Bronchial epithelial cell (primary cell): ENCODE results near the gene EXOG. TPM values are rescaled to one million over a fixed set of nuclear protein-coding genes. Genes with fewer than 3 reads are reported as not detected.

Source experiments
- DNase-seq: peaks from one replicate; pipeline ENCODE4 v3.0.0-alpha.2; 2010; ENCODE audit warnings: low read depth
- FAIRE-seq: peaks from 2 replicates; lab custom pipeline; 2011; peaks lifted over from hg19 to GRCh38; lab: Jason Lieb, UNC
- H3K27me3 ChIP-seq: 2 replicates; pipeline ENCODE4 v1.5.1; 2011; ENCODE audit warnings: low read length; ENCODE audit not compliant: control insufficient read depth, insufficient read depth
- H3K36me3 ChIP-seq: 2 replicates; pipeline ENCODE4 v1.5.1; 2011; ENCODE audit warnings: low read length; ENCODE audit not compliant: control insufficient read depth, insufficient read depth
- H3K4me3 ChIP-seq: 2 replicates; pipeline ENCODE4 v1.5.1; 2011; ENCODE audit warnings: mild to moderate bottlenecking, low read depth, low read length, control low read depth
- CTCF ChIP-seq: IDR thresholded peaks from 2 replicates; pipeline ENCODE4 v1.5.1; 2011; ENCODE audit warnings: mild to moderate bottlenecking, moderate library complexity, low read length, control low read depth, inconsistent platforms; ENCODE audit not compliant: insufficient read depth, severe bottlenecking
- total RNA-seq: library from RNA; depleted of rRNA; stranded (reverse); fragments of >200 nt; gene quantifications from 2 replicates; pipeline ENCODE4 v1.2.1, GENCODE V29; 2014

Gene EXOG
- total RNA-seq, 1 donor from 2014 or later = 5.8 TPM

DNA sequence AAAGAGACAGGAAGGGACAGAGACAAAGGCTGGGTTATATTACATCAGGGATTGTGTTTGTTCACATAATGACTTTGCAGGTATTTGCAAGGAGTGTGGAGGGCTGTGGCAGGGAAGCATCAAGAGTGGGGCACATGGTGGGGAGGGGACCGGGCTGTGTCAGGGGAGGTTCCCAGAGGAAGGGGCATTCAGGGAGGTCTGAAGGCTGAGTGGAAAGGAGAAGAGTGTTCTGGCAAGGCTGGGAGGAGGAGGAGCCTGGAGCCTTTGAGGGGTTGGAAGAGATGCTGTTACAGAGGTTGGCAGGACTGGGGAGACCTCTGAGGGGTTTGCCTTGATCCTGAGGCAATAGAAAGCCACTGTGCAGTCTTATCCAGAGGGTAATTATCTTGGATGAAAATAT lies 49.4 kb downstream of the EXOG start:
- FAIRE-seq (no peak), DNase-seq (no peak)
- TF ChIP-seq CTCF = no peak
- H3K27me3 ChIP-seq = no peaks in the 10 kb centered on the region
- no peaks in the 10 kb centered on the region for H3K36me3 ChIP-seq
- H3K4me3 ChIP-seq = no peak overlapping the region

GRCh38 chr3:38545983-38546382 lies 49.8 kb downstream of the EXOG start:
- FAIRE-seq (no peak), DNase-seq (no peak)
- Histone ChIP-seq H3K27me3 (no peaks in the 10 kb centered on the region), H3K4me3 (no peak overlapping the region), H3K36me3 (no peaks in the 10 kb centered on the region)
- TF ChIP-seq CTCF = no peak

GRCh38 chr3:38548154-38548931 lies 52.2 kb downstream of the EXOG start:
- Histone ChIP-seq H3K4me3 (no peak overlapping the region), H3K27me3 (no peaks in the 10 kb centered on the region), H3K36me3 (no peaks in the 10 kb centered on the region)
- FAIRE-seq (no peak), DNase-seq (no peak)
- TF ChIP-seq CTCF = no peak

GRCh38 chr3:38549082-38549481 lies 52.9 kb downstream of the EXOG start:
- no peak for DNase-seq
- Histone ChIP-seq H3K4me3 (no peak overlapping the region), H3K27me3 (no peaks in the 10 kb centered on the region), H3K36me3 (no peaks in the 10 kb centered on the region)
- FAIRE-seq = no peak
- TF ChIP-seq CTCF = no peak

GRCh38 chr3:38549486-38549885 lies 53.3 kb downstream of the EXOG start:
- DNase-seq (no peak), FAIRE-seq (no peak)
- no peak for TF ChIP-seq CTCF
- H3K27me3 ChIP-seq = no peaks in the 10 kb centered on the region
- no peaks in the 10 kb centered on the region for H3K36me3 ChIP-seq
- no peak overlapping the region for H3K4me3 ChIP-seq
